A549 (cell line): ENCODE data around the gene HERPUD2.

Source experiments
- BHLHE40 ChIP-seq: IDR thresholded peaks from 2 replicates; pipeline ENCODE4 v1.6.1; 2012; ENCODE audit warnings: low read depth, low read length, inconsistent platforms
- POLR2A ChIP-seq: IDR thresholded peaks from 2 replicates; pipeline ENCODE4 v1.6.1; 2012; ENCODE audit warnings: mild to moderate bottlenecking, low read length
- TP53 ChIP-seq: fragments of 250-450 bp; sonication (Bioruptor Pico); IDR thresholded peaks from 2 replicates; pipeline ENCODE4 v1.5.0; 2021; ENCODE audit warnings: mild to moderate bottlenecking, moderate library complexity
- ZFP36 ChIP-seq: fragments of 450-650 bp; IDR thresholded peaks from 2 replicates; pipeline ENCODE4 v1.6.1; 2014; ENCODE audit warnings: borderline replicate concordance; ENCODE audit not compliant: partially characterized antibody
- TF ChIP-seq, protein P1 (sequence below): IDR thresholded peaks from 2 replicates; pipeline ENCODE4 v1.6.1; 2012
- TF ChIP-seq, protein P2 (sequence below): fragments of 250-450 bp; sonication (Bioruptor Pico); IDR thresholded peaks from 2 replicates; pipeline ENCODE4 v1.5.0; 2021; ENCODE audit warnings: mild to moderate bottlenecking, moderate library complexity, borderline replicate concordance
- TF ChIP-seq, protein P3 (sequence below): fragments of >200 bp; sonication (Bioruptor Twin); formaldehyde crosslinking; IDR thresholded peaks from 3 replicates; pipeline ENCODE4 v1.5.1; 2016

DNA sequence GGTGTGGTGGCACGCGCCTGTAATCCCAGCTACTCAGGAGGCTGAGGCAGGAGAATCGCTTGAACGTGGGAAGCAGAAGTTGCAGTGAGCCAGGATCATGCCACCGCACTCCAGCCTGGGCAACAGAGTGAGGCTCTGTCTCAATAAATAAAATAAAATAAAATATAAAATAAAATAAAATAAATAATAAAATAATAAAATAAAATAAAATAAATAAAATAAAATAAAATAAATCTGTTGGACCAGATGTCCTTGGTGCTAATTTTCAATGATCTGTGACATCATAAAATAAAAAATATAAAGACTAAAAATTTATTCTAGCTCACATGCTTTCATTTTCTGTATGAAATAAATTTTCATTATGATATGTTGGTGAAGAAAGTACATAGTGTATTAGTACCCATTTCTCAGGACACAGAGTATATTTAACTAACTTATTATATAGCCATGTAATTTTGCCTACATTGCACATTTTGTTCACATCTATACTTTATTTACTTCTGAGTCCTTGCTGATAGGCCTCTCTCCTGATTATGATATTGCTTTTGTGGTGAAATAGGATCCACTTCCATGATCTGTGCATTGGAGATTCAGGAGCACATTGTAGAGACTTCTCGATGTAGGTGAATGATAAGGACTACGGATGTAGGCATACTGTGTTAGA is 17.8 kb upstream of the HERPUD2 start:
- TF ChIP-seq, protein P1, sequence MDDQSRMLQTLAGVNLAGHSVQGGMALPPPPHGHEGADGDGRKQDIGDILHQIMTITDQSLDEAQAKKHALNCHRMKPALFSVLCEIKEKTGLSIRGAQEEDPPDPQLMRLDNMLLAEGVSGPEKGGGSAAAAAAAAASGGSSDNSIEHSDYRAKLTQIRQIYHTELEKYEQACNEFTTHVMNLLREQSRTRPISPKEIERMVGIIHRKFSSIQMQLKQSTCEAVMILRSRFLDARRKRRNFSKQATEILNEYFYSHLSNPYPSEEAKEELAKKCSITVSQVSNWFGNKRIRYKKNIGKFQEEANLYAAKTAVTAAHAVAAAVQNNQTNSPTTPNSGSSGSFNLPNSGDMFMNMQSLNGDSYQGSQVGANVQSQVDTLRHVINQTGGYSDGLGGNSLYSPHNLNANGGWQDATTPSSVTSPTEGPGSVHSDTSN: no peak
- TF ChIP-seq POLR2A (no peak), ZFP36 (no peak), BHLHE40 (no peak), TP53 (CRISPR knock-in tag) (no peak)
- TF ChIP-seq, protein P2, sequence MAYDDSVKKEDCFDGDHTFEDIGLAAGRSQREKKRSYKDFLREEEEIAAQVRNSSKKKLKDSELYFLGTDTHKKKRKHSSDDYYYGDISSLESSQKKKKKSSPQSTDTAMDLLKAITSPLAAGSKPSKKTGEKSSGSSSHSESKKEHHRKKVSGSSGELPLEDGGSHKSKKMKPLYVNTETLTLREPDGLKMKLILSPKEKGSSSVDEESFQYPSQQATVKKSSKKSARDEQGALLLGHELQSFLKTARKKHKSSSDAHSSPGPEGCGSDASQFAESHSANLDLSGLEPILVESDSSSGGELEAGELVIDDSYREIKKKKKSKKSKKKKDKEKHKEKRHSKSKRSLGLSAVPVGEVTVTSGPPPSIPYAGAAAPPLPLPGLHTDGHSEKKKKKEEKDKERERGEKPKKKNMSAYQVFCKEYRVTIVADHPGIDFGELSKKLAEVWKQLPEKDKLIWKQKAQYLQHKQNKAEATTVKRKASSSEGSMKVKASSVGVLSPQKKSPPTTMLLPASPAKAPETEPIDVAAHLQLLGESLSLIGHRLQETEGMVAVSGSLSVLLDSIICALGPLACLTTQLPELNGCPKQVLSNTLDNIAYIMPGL (CRISPR knock-in tag): no peak
- TF ChIP-seq, protein P3, sequence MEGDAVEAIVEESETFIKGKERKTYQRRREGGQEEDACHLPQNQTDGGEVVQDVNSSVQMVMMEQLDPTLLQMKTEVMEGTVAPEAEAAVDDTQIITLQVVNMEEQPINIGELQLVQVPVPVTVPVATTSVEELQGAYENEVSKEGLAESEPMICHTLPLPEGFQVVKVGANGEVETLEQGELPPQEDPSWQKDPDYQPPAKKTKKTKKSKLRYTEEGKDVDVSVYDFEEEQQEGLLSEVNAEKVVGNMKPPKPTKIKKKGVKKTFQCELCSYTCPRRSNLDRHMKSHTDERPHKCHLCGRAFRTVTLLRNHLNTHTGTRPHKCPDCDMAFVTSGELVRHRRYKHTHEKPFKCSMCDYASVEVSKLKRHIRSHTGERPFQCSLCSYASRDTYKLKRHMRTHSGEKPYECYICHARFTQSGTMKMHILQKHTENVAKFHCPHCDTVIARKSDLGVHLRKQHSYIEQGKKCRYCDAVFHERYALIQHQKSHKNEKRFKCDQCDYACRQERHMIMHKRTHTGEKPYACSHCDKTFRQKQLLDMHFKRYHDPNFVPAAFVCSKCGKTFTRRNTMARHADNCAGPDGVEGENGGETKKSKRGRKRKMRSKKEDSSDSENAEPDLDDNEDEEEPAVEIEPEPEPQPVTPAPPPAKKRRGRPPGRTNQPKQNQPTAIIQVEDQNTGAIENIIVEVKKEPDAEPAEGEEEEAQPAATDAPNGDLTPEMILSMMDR: no peak
